ENCODE results near the gene IGFL2.

IGFL2 gene

DNA sequence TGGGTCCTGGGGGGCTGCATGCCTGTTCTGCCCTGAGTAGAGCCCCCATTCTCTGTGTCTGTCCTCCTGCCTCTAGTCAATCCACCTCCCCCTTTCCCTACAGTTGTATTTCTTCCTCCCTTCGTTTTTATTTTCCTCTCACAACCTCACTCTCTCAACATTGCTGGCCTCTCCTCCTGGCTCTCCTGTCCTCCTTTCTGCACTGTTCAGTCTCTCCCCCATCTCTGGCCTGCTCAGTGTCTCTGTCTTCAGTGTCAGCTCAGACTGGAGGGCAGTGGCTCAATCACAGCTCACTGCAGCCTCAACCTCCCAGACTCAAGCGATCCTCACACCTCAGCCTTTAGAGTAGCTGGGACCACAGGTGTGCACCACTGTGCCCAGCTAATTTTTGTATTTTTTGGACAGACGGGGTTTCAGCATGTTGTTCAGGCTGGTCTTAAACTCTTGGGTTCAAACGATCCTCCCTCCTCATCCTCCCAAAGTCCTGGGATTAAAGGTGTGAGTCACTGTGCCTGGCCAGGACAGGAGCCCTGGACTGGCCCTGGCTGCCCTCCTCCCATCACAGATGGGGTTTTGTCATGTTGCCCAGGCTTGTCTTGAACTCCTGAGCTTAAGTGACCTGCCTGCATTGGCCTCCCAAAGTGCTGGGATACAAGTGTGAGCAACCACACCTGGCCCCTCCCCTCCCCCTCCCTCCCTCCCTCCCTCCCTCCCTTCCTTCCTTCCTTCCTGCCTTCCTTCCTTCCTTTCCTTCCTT lies 49.5 kb downstream of the IGFL2 start:
- Histone ChIP-seq H3K4me2 (ENCODE audit: low read depth, low read length, poor library complexity, severe bottlenecking) (no peak overlapping the region), H2AFZ (ENCODE audit: low read length) (no peak overlapping the region), H3K4me3 (ENCODE audit: low read length, poor library complexity, severe bottlenecking) (no peak overlapping the region), H3K9ac (ENCODE audit: low read depth, low read length, poor library complexity, severe bottlenecking) (no peak overlapping the region), H3F3A (ENCODE audit: low read depth) (no peaks in the 10 kb centered on the region), H4K20me1 (ENCODE audit: insufficient read depth, low read length, poor library complexity, severe bottlenecking) (no peaks in the 10 kb centered on the region), H3K27me3 (ENCODE audit: insufficient read depth, low read length, poor library complexity, severe bottlenecking) (no peaks in the 10 kb centered on the region), H3K36me3 (ENCODE audit: insufficient read depth, low read length) (no peaks in the 10 kb centered on the region), H3K9me2 (replicated peaks; ENCODE audit: low read depth, low read length) (no peaks in the 10 kb centered on the region), H3K79me2 (ENCODE audit: insufficient read depth, low read length) (no peaks in the 10 kb centered on the region), H3K4me1 (ENCODE audit: insufficient read depth, low read length, poor library complexity, severe bottlenecking) (no peaks in the 10 kb centered on the region), H3K9me3 (ENCODE audit: insufficient read depth, low read depth, low read length) (no peaks in the 10 kb centered on the region)
- TF ChIP-seq EZH2phosphoT487 (IDR thresholded peaks at IDR 0.05; ENCODE audit: borderline replicate concordance), result no peak
- TF ChIP-seq, protein P1, sequence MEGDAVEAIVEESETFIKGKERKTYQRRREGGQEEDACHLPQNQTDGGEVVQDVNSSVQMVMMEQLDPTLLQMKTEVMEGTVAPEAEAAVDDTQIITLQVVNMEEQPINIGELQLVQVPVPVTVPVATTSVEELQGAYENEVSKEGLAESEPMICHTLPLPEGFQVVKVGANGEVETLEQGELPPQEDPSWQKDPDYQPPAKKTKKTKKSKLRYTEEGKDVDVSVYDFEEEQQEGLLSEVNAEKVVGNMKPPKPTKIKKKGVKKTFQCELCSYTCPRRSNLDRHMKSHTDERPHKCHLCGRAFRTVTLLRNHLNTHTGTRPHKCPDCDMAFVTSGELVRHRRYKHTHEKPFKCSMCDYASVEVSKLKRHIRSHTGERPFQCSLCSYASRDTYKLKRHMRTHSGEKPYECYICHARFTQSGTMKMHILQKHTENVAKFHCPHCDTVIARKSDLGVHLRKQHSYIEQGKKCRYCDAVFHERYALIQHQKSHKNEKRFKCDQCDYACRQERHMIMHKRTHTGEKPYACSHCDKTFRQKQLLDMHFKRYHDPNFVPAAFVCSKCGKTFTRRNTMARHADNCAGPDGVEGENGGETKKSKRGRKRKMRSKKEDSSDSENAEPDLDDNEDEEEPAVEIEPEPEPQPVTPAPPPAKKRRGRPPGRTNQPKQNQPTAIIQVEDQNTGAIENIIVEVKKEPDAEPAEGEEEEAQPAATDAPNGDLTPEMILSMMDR (conservative IDR thresholded peaks at IDR 0.05; ENCODE audit: low read length), result no peak

DNA sequence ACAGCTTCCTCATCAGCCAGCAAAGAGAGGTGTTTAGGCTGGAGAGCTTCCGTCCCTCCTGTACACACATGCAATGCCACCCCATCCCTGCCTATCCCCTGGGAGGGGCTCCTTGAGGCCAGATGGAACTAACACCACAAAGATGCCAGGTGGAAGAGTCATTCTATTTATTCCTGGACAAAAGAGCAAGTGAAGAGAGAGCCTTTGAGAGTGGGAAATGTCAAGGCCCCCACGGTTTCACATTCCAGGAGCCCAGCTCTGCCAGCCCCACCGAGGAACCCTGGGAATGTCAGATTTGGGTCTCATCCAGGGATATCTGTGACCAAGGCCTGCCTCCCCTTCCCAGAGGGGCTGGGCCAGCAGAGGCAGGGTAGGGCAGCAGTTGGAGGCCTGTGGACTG lies 50.7 kb downstream of the IGFL2 start:
- H3K79me2 ChIP-seq (ENCODE audit: insufficient read depth, low read length), result no peaks in the 10 kb centered on the region

DNA sequence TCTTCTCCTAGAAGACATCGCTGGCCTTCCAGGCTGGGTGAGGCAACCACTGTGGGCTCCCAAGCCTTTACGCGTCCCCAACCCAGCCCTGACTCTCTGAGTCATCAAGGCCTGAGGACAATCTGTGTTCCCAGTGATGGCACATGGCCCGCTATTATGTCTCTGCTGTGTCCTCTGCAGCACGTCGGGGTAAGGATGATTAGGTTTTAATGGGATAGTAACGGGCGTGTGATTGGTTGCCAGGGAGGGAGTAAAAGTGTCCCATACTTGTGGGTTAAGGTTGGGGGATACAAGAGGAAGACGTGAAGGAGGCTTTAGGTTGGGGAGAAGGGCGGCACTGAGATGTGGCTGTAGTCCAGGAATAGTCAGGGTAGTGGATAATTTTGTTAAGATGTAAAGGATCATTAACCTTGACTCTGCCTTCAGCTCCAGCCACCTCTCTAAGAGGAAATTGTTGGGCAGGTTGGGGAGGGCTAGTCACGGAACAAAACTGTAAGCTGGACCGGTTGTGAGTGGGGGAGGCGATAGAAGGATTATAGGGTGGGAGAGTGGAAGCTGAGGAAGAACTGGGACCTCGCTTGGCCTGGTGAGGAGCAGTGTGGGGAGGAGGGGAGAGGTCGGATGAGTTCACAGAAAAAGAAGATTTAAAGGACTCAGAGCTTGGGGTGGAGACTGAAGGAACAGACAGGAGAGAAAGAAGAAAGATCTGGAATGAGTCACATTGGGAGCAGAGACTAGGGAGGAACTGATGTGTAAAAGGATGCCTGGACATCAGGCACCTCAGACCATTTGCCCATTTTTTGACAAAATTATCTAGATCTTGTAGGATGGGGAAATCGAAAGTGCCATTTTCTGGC lies 53.6 kb downstream of the IGFL2 start:
- Histone ChIP-seq H3K9ac (ENCODE audit: low read depth, low read length, poor library complexity, severe bottlenecking) (no peak overlapping the region), H3K36me3 (ENCODE audit: insufficient read depth, low read length) (no peaks in the 10 kb centered on the region), H3K9me2 (replicated peaks; ENCODE audit: low read depth, low read length) (no peaks in the 10 kb centered on the region), H3K4me1 (ENCODE audit: insufficient read depth, low read length, poor library complexity, severe bottlenecking) (no peaks in the 10 kb centered on the region), H4K20me1 (ENCODE audit: insufficient read depth, low read length, poor library complexity, severe bottlenecking) (no peaks in the 10 kb centered on the region), H3K9me3 (ENCODE audit: insufficient read depth, low read depth, low read length) (no peaks in the 10 kb centered on the region), H3K4me2 (ENCODE audit: low read depth, low read length, poor library complexity, severe bottlenecking) (no peak overlapping the region), H3K27me3 (ENCODE audit: insufficient read depth, low read length, poor library complexity, severe bottlenecking) (no peaks in the 10 kb centered on the region), H2AFZ (ENCODE audit: low read length) (no peak overlapping the region), H3F3A (ENCODE audit: low read depth) (no peaks in the 10 kb centered on the region), H3K4me3 (ENCODE audit: low read length, poor library complexity, severe bottlenecking) (no peak overlapping the region), H3K79me2 (ENCODE audit: insufficient read depth, low read length) (no peaks in the 10 kb centered on the region)
- TF ChIP-seq EZH2phosphoT487 (IDR thresholded peaks at IDR 0.05; ENCODE audit: borderline replicate concordance), result no peak
- TF ChIP-seq, protein P1 (conservative IDR thresholded peaks at IDR 0.05; ENCODE audit: low read length), result no peak

More for the DNA sequence above, 50.7 kb downstream of the IGFL2 start:
- Histone ChIP-seq H3F3A (ENCODE audit: low read depth) (no peaks in the 10 kb centered on the region), H3K9me2 (replicated peaks; ENCODE audit: low read depth, low read length) (no peaks in the 10 kb centered on the region), H3K4me3 (ENCODE audit: low read length, poor library complexity, severe bottlenecking) (no peak overlapping the region), H4K20me1 (ENCODE audit: insufficient read depth, low read length, poor library complexity, severe bottlenecking) (no peaks in the 10 kb centered on the region), H3K27me3 (ENCODE audit: insufficient read depth, low read length, poor library complexity, severe bottlenecking) (no peaks in the 10 kb centered on the region), H3K4me2 (ENCODE audit: low read depth, low read length, poor library complexity, severe bottlenecking) (no peak overlapping the region), H3K9ac (ENCODE audit: low read depth, low read length, poor library complexity, severe bottlenecking) (no peak overlapping the region), H3K9me3 (ENCODE audit: insufficient read depth, low read depth, low read length) (no peaks in the 10 kb centered on the region), H3K36me3 (ENCODE audit: insufficient read depth, low read length) (no peaks in the 10 kb centered on the region), H3K4me1 (ENCODE audit: insufficient read depth, low read length, poor library complexity, severe bottlenecking) (no peaks in the 10 kb centered on the region), H2AFZ (ENCODE audit: low read length) (no peak overlapping the region)
- TF ChIP-seq EZH2phosphoT487 (IDR thresholded peaks at IDR 0.05; ENCODE audit: borderline replicate concordance), result no peak
- TF ChIP-seq, protein P1 (conservative IDR thresholded peaks at IDR 0.05; ENCODE audit: low read length), result no peak
